Panc1 (cell line): ENCODE measurements around the gene EML5. TPM values are rescaled to one million over a fixed set of nuclear protein-coding genes. Genes with fewer than 3 reads are reported as not detected.

Source experiments
- ATAC-seq: fragments of 200-7000 bp; cut with Tn5 transposase; 2 replicates; pipeline ENCODE4 v1.9.1; 2020; ENCODE audit warnings: mild to moderate bottlenecking, moderate library complexity
- BruUV-seq: library from RNA; stranded (reverse); fragments of 400-500 nt; replicated peaks from 2 replicates; lab custom pipeline; 2021; lab: Mats Ljungman, UMichigan
- CTCF ChIA-PET: fragments of 300-600 bp; sonication (Branson Sonifier 250); formaldehyde crosslinking; loops from one replicate; lab custom pipeline; 2022; ENCODE audit warnings: antibody characterized with exemption; lab: Charles Lee
- POLR2A ChIA-PET: fragments of 300-600 bp; sonication (Branson Sonifier 250); formaldehyde crosslinking; loops from one replicate; lab custom pipeline; 2022; ENCODE audit warnings: antibody characterized with exemption; lab: Charles Lee
- DNase-seq: peaks from one replicate; pipeline ENCODE4 v3.0.0-alpha.2; 2010; ENCODE audit warnings: low read depth, low spot score
- H3K27ac ChIP-seq: 2 replicates; pipeline ENCODE4 v1.5.1; 2011; ENCODE audit warnings: mild to moderate bottlenecking, low read length, inconsistent platforms
- H3K27me3 ChIP-seq: fragments of 200-500 bp; sonication (Bioruptor generic); 2 replicates; pipeline ENCODE4 v1.6.0; 2014; ENCODE audit warnings: low read length, inconsistent platforms; ENCODE audit not compliant: control insufficient read depth, insufficient read depth
- H3K36me3 ChIP-seq: fragments of 200-500 bp; sonication (Bioruptor generic); 2 replicates; pipeline ENCODE4 v1.5.1; 2014; ENCODE audit warnings: inconsistent platforms, mild to moderate bottlenecking, low read length, moderate library complexity; ENCODE audit not compliant: control insufficient read depth, insufficient read depth
- H3K4me1 ChIP-seq: 2 replicates; pipeline ENCODE4 v1.5.1; 2011; ENCODE audit warnings: inconsistent platforms, mild to moderate bottlenecking, low read length, moderate library complexity; ENCODE audit not compliant: control insufficient read depth, insufficient read depth
- H3K4me3 ChIP-seq, 2 experiments: 2 replicates each; pipeline ENCODE4 v1.5.1; 2011 to 2012; ENCODE audit warnings: low read depth in 2 of 2, low read length in 2 of 2, mild to moderate bottlenecking in 2 of 2, inconsistent platforms in 1 of 2, moderate library complexity in 1 of 2
- H3K9me3 ChIP-seq: fragments of 200-500 bp; sonication (Bioruptor generic); 2 replicates; pipeline ENCODE4 v1.5.1; 2014; ENCODE audit warnings: low read depth, mild to moderate bottlenecking, inconsistent platforms, low read length, moderate library complexity; ENCODE audit not compliant: control insufficient read depth, insufficient read depth
- CTCF ChIP-seq: fragments of 450-650 bp; IDR thresholded peaks from 2 replicates; pipeline ENCODE4 v1.5.1; 2017; ENCODE audit warnings: mild to moderate bottlenecking
- POLR2AphosphoS5 ChIP-seq: IDR thresholded peaks from 2 replicates; pipeline ENCODE4 v1.6.1; 2012; ENCODE audit warnings: mild to moderate bottlenecking, low read depth, low read length, moderate library complexity
- SIN3A ChIP-seq: IDR thresholded peaks from 2 replicates; pipeline ENCODE4 v1.6.1; 2012; ENCODE audit warnings: low read depth, mild to moderate bottlenecking, low read length, moderate library complexity, borderline replicate concordance; ENCODE audit not compliant: insufficient read depth
- TCF7L2 ChIP-seq: IDR thresholded peaks from 2 replicates; pipeline ENCODE4 v1.6.1; 2011; ENCODE audit warnings: mild to moderate bottlenecking, low read depth, low read length, inconsistent platforms
- in situ Hi-C: cut with HindIII; loops from 2 replicates; pipeline ENCODE4 v1.10.0; 2016; ENCODE audit warnings: low sequenced_read_pairs, low pct_unique_long_range_greater_than_20kb
- intact Hi-C: fragments of 100-400 bp; cut with micrococcal nuclease; formaldehyde crosslinking; loops from one replicate; pipeline ENCODE4 v1.10.0; 2022; ENCODE audit not compliant: unreplicated experiment
- total RNA-seq: library from RNA; stranded (reverse); gene quantifications from one replicate; pipeline ENCODE4 v1.2.1, GENCODE V29; 2021; ENCODE audit not compliant: unreplicated experiment
- TF ChIP-seq, protein P1 (sequence below), 2 experiments: IDR thresholded peaks; 2 replicates each; pipeline ENCODE4 v1.6.1; 2011 to 2012; ENCODE audit warnings: low read depth in 2 of 2, control low read depth in 1 of 2, low read length in 1 of 2, mild to moderate bottlenecking in 1 of 2, moderate library complexity in 1 of 2; ENCODE audit not compliant: insufficient read depth in 1 of 2

EML5 gene
- total RNA-seq, 1 experiment from 2014 or later, result 0.10 TPM

DNA sequence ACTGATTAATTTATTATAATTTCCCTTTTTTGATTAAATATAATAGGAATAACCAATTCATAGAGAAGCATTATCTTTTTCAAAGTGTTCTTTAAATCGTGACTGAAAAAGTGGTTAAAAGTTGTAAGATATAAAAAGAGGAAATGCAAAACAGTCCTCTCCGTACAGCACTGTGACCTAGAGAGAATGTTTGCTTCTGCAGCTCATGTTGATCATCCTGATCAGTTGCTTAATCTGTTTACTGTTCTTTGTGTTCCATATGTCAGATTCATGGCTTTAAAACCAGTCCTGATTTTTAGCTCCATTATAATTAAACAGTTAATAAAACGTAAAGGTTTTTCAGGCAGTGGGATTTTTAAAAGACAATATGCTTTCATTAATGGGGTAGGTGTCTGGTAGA is 36.4 kb upstream of the EML5 start:
- Histone ChIP-seq H3K27ac (no peak overlapping the region), H3K27me3 (no peaks in the 10 kb centered on the region), H3K36me3 (no peaks in the 10 kb centered on the region; the same call in 1 of the 2 replicates), H3K4me1 (no peaks in the 10 kb centered on the region), H3K4me3 (no peak overlapping the region), H3K9me3 (no peaks in the 10 kb centered on the region)
- in situ Hi-C loops, result no loop called here
- ATAC-seq, result no peak
- ChIA-PET CTCF (no interaction called here), POLR2A (no interaction called here)
- TF ChIP-seq CTCF, result no peak
- no peak for TF ChIP-seq SIN3A
- DNase-seq, result no peak
- intact Hi-C loops, result no loop called here
- no TSS peak for BruUV-seq

DNA sequence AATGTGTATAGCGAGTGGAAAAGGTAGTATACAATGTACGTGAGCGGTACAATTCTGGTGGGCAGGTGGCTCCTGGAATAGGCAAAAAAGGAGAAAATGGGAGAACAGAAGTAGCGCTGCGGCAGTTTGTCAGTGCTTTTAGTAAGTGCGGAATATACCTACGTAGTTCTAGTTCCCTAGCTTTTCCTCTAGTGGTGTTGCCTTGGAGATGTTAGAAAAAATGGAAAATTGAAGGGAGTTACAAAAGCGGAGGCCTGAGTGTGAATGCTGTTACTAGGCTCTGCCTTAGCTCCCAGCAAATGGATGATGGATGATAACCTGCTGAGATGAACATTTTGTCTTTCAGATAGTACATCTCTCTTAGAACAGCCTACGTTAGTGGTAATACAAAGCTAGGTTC is 32.8 kb upstream of the EML5 start:
- no peaks in the 10 kb centered on the region for H3K4me1 ChIP-seq
- H3K9me3 ChIP-seq, result no peaks in the 10 kb centered on the region
- no peaks in the 10 kb centered on the region for H3K27me3 ChIP-seq
- DNase-seq, result no peak
- POLR2A ChIA-PET, result no interaction called here
- CTCF ChIA-PET, result no interaction called here
- TF ChIP-seq CTCF (no peak), POLR2AphosphoS5 (no peak), SIN3A (no peak), TCF7L2 (no peak)
- TF ChIP-seq, protein P1, sequence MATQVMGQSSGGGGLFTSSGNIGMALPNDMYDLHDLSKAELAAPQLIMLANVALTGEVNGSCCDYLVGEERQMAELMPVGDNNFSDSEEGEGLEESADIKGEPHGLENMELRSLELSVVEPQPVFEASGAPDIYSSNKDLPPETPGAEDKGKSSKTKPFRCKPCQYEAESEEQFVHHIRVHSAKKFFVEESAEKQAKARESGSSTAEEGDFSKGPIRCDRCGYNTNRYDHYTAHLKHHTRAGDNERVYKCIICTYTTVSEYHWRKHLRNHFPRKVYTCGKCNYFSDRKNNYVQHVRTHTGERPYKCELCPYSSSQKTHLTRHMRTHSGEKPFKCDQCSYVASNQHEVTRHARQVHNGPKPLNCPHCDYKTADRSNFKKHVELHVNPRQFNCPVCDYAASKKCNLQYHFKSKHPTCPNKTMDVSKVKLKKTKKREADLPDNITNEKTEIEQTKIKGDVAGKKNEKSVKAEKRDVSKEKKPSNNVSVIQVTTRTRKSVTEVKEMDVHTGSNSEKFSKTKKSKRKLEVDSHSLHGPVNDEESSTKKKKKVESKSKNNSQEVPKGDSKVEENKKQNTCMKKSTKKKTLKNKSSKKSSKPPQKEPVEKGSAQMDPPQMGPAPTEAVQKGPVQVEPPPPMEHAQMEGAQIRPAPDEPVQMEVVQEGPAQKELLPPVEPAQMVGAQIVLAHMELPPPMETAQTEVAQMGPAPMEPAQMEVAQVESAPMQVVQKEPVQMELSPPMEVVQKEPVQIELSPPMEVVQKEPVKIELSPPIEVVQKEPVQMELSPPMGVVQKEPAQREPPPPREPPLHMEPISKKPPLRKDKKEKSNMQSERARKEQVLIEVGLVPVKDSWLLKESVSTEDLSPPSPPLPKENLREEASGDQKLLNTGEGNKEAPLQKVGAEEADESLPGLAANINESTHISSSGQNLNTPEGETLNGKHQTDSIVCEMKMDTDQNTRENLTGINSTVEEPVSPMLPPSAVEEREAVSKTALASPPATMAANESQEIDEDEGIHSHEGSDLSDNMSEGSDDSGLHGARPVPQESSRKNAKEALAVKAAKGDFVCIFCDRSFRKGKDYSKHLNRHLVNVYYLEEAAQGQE (IDR thresholded peaks at IDR 0.05; ENCODE audit: insufficient read depth in 1 of 2, low read depth in 2 of 2, low read length in 1 of 2), result no peak
- H3K27ac ChIP-seq, result peak overlapping the region; percentile 66
- no peaks in the 10 kb centered on the region; the same call in 1 of the 2 replicates for H3K36me3 ChIP-seq
- BruUV-seq, result TSS peak; percentile 73
- in situ Hi-C loops, result no loop called here
- intact Hi-C loops, result no loop called here
- H3K4me3 ChIP-seq, result peak overlapping the region; percentile 74 to 81; a peak in 2 of 4 replicates
- no peak for ATAC-seq
